Psoas muscle (tissue), 8 donors: ENCODE results near the gene SANBR. TPM values are rescaled to one million over a fixed set of nuclear protein-coding genes. Genes with fewer than 3 reads are reported as not detected.
A peak's percentile ranks its signal among the peaks of the same experiment; 100 is the strongest.

Experiments
- ATAC-seq, 4 donors: fragments of 200-7000 bp; cut with Tn5 transposase; one replicate each; pipeline ENCODE4 v1.9.1; 2020; ENCODE audit warnings: moderate library complexity in 3 of 4, mild to moderate bottlenecking in 2 of 4
- DNase-seq, 2 donors: peaks; one replicate each; pipeline ENCODE4 v3.0.0-alpha.2; 2020
- H3K27ac ChIP-seq: fragments of 200-600 bp; one replicate; pipeline ENCODE4 v1.8.0; 2022
- H3K27me3 ChIP-seq, 3 donors: fragments of 200-600 bp in 1 of 3; one replicate each; pipeline versions ENCODE4 v1.6.1 to v1.8.0; 2013 to 2022; ENCODE audit warnings: low read length in 2 of 3, mild to moderate bottlenecking in 2 of 3, moderate library complexity in 1 of 3; ENCODE audit not compliant: insufficient read depth in 3 of 3
- H3K36me3 ChIP-seq, 2 donors: fragments of 200-600 bp in 1 of 2; one replicate each; pipeline versions ENCODE4 v1.6.1 to v1.8.0; 2013 to 2022; ENCODE audit warnings: low read depth in 1 of 2, mild to moderate bottlenecking in 1 of 2, moderate library complexity in 1 of 2; ENCODE audit not compliant: insufficient read depth in 1 of 2
- H3K4me1 ChIP-seq: fragments of 200-600 bp; one replicate; pipeline ENCODE4 v1.8.0; 2022
- H3K4me3 ChIP-seq: fragments of 200-600 bp; one replicate; pipeline ENCODE4 v1.8.0; 2022; ENCODE audit warnings: mild to moderate bottlenecking
- H3K9me3 ChIP-seq: fragments of 200-600 bp; one replicate; pipeline ENCODE4 v1.8.0; 2022
- CTCF ChIP-seq: fragments of 200-600 bp; IDR thresholded peaks from one replicate; pipeline ENCODE4 v1.8.0; 2022; ENCODE audit warnings: antibody characterized with exemption
- WGBS, 3 donors: extraction: QIAGEN DNeasy Blood & Tissue Kit; methylation state at CpG; one replicate each; pipeline versions ENCODE4 v1.1.6 to v1.1.7; 2013; 5-methylcytosine and 5-hydroxymethylcytosine counted together
- intact Hi-C, 2 donors: fragments of 100-400 bp; cut with DNase I; formaldehyde crosslinking; loops; one replicate each; pipeline versions ENCODE4 v1.11.0 to v1.14.2; 2022
- polyA plus RNA-seq, 3 donors: library from polyadenylated mRNA; stranded (reverse); fragments of 200-250 nt; gene quantifications; one replicate each; pipeline ENCODE4 v1.2.3, GENCODE V29; 2013
- total RNA-seq, 4 donors: library from RNA; stranded (reverse); fragmentation: NEBNext Ultra II Directional in 2 of 4; extraction: Animal tissue kit (Norgen Biotek cat#: 25700) in 2 of 4; gene quantifications; one replicate each; pipeline versions ENCODE4 v1.2.1 to v1.2.4, GENCODE V29; 2021 to 2023
- donor health status: healthy with polysubstance abuse.
- donor health status: DM: no; HTN: no; CAD: no; lungs with moderate emphysema.
- donor health status: Bipolar disorder and iron deficiency.
- donor health status: healthy.
- donor health status: DM: yes; HTN: yes; CAD: no.
- donor health status: DM: no; HTN: no; CAD: no.
- donor health status: DM: no; HTN: no; CAD: no.
- donor health status: DM: yes; HTN: yes; CAD: no.

Gene SANBR
- total and polyA plus RNA-seq, 7 donors, result 1.6 to 5.0 (median 2.3) TPM

GRCh38 chr2:61017556-61018317, 47.9 kb upstream of the SANBR start, which contains the start of the genes PEX13 and PUS10:
Gene PEX13 (plus strand): TSS chr2:61017720. CDS start chr2:61017760, 40 bp downstream.
Gene PUS10 (minus strand): TSS chr2:61018255. CDS start chr2:61011890, 6,365 bp downstream.
- WGBS, 3 donors, result 0 to 1% (median 1%) methylated on average over 39 of the region's 39 CpGs
- intact Hi-C loops, result loop anchor here in 1 of 2 donors (5.0 kb wide), 1 partner anchor 165 kb away; no protein-coding TSS in a partner anchor

GRCh38 chr2:61018318-61018755, 47.3 kb upstream of the SANBR start:
- no peak for TF ChIP-seq CTCF
- H3K36me3 ChIP-seq, result peaks cover 0 to 8% of the 10 kb centered on the region in 2 donors
- H3K9me3 ChIP-seq, result no peaks in the 10 kb centered on the region
- DNase-seq (no peak), ATAC-seq (no peak)
- WGBS, 3 donors, result 0 to 2% (median 1%) methylated on average over 7 of the region's 7 CpGs
- H3K4me3 ChIP-seq, result peak overlapping the region; percentile 94
- intact Hi-C loops, result loop anchor here in 1 of 2 donors (5.0 kb wide), 1 partner anchor 164 kb away; no protein-coding TSS in a partner anchor
- H3K27me3 ChIP-seq, result no peaks in the 10 kb centered on the region
- H3K4me1 ChIP-seq, result peaks cover 22% of the 10 kb centered on the region
- H3K27ac ChIP-seq, result peak overlapping the region; percentile 94

More at GRCh38 chr2:61017556-61018317, 47.9 kb upstream of the SANBR start, which contains the start of the genes PEX13 and PUS10:
- TF ChIP-seq CTCF, result no peak
- no peaks in the 10 kb centered on the region for H3K27me3 ChIP-seq
- peak; percentile 94 to 96 (median 96) for ATAC-seq
- peaks cover 0 to 8% of the 10 kb centered on the region in 2 donors for H3K36me3 ChIP-seq
- H3K4me3 ChIP-seq, result peak within 1 kb of the TSS; percentile 94
- peak within 1 kb of the TSS; percentile 94 for H3K27ac ChIP-seq
- DNase-seq, result peak; percentile 75 to 86
- no peaks in the 10 kb centered on the region for H3K9me3 ChIP-seq
- peaks cover 22% of the 10 kb centered on the region for H3K4me1 ChIP-seq

- Histone ChIP-seq H3K9me3 (no peaks in the 10 kb centered on the region), H3K27me3 (no peaks in the 10 kb centered on the region), H3K27ac (peak overlapping the region; percentile 94), H3K4me1 (peaks cover 22% of the 10 kb centered on the region), H3K36me3 (peaks cover 0 to 8% of the 10 kb centered on the region in 2 donors), H3K4me3 (peak overlapping the region; percentile 94)
- DNase-seq (no peak), ATAC-seq (no peak)
- intact Hi-C loops, result loop anchor here in 1 of 2 donors (5.0 kb wide), 1 partner anchor 164 kb away; no protein-coding TSS in a partner anchor
- WGBS, 3 donors, result 30 to 35% (median 32%) methylated on average over 6 of the region's 6 CpGs
- TF ChIP-seq CTCF, result no peak
Measured at GRCh38 chr2:61018798-61019197, 46.9 kb upstream of the SANBR start.

DNA sequence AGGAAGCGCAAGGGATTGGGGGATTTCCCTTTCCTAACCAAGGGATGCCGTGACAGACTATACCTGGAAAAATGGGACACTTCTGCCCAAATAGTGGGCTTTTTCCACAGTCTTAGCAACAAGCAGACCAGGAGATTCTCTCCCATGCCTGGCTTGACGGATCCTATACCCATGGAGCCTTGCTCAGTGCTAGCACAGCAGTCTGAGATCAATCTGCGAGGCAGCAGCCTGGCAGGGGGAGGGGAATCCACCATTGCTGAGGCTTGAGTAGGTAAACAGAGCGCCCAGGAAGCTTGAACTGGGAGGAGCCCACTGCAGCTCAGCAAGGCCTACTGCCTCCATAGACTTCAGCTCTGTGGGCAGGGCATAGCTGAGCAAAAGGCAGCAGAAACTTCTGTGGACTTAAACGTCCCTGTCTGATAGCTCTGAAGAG, 44.4 kb upstream of the SANBR start:
- ATAC-seq (no peak), DNase-seq (no peak)
- no peak for TF ChIP-seq CTCF
- intact Hi-C loops, result no loop called here
- H3K36me3 ChIP-seq, result peaks cover 0 to 8% of the 10 kb centered on the region in 2 donors
- 84 to 94% (median 84%) methylated on average over 6 of the region's 6 CpGs for WGBS, 3 donors
- H3K4me3 ChIP-seq, result no peak overlapping the region
- no peaks in the 10 kb centered on the region for H3K9me3 ChIP-seq
- H3K27ac ChIP-seq, result no peak overlapping the region
- peaks cover 23% of the 10 kb centered on the region for H3K4me1 ChIP-seq
- no peaks in the 10 kb centered on the region for H3K27me3 ChIP-seq
